CD1c-positive myeloid dendritic cell (primary cell): ENCODE data around the gene ARHGEF17.

ENCODE experiments used
- DNase-seq: peaks from one replicate; pipeline ENCODE4 v3.0.0-alpha.2; 2016; ENCODE audit errors: extremely low spot score

ARHGEF17 gene

DNA sequence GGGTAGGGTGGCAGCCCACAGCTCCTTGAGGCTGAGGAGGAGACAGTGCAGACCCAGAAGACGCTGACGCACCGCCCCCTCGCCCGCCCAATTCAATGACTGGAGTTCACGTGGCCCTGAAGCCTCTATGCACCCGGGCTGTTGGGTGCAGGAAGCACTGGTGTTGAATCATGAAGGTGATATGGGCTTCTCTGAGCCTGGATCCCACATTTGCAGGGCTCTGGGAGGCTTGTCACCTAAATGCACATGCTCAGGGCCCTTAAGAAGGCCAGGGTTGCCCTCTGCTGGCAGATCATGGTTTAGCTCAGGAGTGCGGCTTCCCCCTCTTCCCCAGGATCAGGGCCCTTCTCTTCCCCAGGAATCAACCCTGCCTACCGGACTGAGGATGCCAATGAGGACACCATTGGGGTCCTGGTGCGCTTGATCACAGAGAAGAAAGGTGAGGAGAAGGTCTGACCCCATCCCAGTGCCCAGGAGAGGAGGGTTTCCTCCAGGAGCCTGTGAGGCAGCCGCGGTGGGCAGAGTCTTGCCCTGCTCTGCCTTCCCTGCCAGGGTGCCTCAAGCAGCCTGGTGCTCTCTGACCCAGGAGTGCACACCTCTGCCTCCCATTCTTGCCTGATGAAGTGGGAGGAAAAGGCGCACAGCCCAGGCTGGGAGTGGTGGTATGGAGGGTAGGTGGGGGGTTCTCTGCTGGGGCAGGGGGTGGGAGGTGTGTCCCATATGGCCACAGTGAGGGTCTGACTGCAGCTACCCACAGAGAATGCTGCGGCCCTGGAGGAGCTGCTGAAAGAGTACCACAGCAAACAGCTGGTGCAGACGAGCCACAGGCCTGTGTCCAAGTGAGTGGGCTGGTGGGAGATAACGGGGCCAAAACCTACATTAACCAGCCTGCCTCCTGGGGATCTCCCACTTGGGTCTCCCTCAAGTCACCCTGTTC, 85.7 kb downstream of the ARHGEF17 start:
- DNase-seq: peak; percentile 79

DNA sequence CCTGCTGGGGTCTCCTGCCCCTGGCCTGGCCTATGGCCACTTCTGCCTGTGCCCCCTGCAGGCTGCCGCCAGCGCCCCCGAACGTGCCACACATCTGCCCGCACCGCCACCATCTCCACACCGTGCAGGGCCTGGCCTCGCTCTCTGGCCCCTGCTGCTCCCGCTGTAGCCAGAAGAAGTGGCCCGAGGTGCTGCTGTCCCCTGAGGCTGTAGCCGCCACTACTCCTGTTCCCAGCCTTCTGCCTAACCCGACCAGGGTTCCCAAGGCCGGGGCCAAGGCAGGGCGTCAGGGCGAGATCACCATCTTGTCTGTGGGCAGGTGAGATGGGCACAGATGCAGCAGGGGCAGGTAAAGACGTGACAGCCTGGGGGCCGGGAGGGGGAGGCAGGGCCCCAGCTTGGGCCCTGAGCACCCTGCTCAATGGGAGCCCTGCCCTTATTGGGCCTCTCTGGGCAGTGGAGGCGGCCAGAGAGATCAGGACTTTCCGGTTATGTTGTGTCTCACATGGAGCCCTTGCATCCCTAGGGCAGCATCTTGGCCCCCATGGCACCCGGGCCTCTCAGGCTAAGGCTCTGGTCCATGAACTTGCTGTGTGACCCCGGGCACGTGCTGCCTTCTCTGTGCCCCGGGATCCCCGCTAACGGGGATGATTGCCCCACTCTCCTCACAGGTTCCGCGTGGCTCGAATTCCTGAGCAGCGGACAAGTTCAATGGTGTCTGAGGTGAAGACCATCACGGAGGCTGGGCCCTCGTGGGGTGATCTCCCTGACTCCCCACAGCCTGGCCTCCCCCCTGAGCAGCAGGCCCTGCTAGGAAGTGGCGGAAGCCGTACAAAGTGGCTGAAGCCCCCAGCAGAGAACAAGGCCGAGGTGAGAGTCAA, 86.6 kb downstream of the ARHGEF17 start:
- no peak for DNase-seq

- no peak for DNase-seq
These were observed 87.5 kb downstream of the ARHGEF17 start for GRCh38 chr11:73395297-73396208.

DNA sequence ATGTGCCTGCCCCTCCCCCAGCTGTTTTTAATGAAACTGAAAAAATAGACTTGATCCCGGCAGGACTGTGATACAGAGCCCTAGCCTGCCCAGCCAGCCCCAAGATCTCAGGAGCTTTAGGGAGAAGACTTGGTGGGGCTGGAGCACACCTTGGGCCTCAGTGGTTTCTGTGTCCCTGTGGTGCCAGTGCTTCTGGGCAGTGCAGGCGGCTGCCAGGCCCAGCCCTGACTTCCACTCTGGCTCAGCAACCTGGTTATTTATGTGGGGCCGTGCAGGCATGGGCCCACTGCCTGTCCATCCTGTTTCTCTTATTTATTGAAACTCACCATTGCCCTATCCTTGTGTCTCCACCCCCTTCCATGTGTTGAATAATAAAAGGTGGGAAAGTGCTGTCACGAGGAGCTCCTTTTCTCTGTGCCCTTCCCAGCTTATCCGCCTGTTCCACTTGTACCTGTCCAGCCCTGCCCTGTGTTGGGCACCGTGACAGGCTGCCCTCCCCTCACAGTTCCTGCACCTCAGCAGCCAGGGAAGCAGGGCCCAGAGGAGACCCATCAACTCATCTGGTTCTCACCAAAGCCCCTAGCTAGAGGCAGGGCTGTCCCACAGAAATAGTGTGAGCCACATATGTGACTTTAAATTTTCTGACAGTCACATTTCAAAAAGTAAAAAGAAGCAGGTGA, 88.3 kb downstream of the ARHGEF17 start:
- no peak for DNase-seq

DNA sequence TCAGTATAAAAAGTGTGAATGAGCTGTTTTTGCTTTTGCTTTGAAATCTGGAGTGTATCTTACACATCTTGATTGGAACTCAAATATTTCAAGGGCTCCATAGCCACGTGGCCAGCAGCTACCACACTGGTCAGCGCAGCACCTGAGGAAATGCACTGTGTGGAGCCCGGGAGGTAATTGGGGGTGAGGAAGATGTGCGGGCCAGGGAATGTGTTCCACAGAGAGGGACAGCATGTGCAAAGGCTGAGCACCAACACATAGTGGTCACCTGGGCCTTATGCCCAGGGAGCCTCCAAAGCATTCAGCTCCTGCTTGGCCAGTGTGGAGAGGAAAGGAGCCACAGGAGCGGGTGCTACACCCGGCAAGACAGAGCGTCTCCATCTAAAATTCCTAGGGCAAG, 88.9 kb downstream of the ARHGEF17 start:
- DNase-seq: no peak

- DNase-seq: no peak
These were observed 89.5 kb downstream of the ARHGEF17 start for GRCh38 chr11:73397468-73398131.

- DNase-seq: no peak
These were observed 90.1 kb downstream of the ARHGEF17 start for GRCh38 chr11:73398132-73398526.

- DNase-seq: no peak
These were observed 90.6 kb downstream of the ARHGEF17 start for GRCh38 chr11:73398721-73399120.

DNA sequence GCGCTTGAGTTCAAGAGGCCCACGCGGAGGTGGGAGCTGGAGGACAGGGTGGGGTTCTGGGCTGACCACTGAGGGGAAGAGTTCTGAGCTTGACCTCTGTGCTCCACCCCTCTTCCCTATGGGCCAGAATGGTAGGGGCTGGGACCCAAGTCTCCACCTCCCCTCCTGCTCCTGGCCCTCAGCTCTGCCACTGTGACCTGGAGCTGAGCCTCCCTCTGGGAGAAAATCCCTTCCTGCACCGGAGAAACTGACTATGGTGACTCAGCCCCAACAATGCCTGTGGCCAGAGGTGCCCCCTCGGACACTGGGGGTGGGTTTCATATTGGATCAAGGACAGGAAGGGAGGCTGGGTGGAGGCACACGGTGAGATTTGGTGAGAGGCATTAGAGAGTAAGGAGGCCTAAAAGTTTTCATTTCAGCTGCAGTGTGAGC, 91.1 kb downstream of the ARHGEF17 start:
- DNase-seq: no peak

DNA sequence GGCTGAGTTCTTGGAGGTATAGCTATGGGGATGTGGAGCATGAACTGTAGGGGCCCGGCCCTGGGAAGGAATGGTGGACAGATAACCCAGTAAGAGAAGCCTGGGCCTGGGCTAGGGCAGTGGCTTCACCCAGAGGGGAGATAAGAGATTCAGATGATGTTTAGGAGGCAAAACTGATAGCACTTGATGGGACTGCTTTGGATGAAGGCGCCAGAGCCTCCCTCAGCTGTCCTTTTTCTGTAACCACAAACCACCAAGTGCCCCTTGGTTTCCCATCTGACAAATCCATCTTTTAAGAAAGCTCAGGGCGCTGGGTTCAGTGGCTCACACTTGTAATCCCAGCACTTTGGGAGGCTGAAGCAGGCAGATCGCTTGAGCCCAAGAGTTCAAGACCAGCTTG, 91.6 kb downstream of the ARHGEF17 start:
- DNase-seq: no peak

DNA sequence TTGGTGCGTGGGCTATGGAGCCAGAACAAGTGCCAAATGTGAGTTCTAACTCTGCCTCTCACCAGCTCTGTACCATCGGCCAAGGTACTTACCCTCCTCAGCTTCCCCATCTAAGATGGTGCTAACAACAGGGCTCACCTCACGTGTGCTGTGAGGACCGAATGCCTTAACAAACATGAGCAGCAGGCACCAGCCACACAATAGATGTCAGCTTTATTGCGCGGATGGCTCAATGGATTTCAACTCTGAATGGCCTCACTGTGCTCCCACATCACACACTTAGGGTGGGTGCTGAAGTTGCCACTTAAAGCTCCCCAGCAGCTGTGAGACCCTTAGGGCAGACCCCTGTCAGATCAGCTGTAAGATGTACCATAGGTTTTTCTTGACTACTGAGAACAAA, 92.2 kb downstream of the ARHGEF17 start:
- no peak for DNase-seq

- DNase-seq: no peak
These were observed 93.3 kb downstream of the ARHGEF17 start for GRCh38 chr11:73401217-73401923.

DNA sequence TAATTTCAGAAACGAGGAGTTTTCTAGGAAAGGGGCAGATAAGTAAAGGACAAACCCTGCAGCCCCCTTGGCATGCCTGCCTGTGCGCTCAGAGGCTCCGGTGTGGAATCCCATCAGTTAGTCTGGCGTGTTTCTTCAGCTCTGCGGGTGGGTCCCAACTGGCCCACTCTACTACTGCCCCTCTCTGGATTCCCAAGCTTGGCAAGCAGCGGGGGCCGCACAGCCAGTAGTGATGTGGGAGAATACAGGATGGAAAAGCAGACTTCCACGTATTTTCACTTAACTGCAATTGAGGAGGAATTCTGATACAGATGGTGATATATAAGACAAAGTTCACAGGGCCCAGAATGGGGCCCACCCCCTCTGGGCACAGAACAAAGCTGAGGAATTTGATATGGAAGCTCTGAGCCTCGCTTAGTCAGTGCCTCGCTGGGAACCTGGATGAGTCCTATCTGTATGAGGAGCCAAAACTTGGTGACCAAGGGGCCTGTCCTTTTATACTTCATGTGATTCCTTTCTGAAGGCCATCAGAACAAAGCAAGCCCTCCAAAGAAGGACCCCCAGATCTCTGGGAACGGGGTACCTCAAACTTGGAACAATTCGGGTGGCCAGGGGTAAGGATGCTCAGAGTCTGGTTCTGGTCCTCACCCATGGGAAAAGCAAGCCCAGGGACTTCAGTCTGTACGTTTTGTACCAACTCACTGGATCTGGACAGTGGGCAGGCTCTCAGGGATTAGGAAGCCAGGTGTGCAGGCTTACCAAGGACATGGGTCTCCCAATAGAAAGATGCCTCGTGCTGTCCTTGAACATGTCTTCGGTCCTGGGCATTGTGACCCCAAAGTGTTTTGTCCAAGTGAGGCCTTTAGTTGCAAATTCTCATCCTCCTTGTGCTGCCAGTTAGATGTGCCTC, 94.1 kb downstream of the ARHGEF17 start:
- no peak for DNase-seq

GRCh38 chr11:73402834-73403185, 94.7 kb downstream of the ARHGEF17 start:
- DNase-seq: no peak

DNA sequence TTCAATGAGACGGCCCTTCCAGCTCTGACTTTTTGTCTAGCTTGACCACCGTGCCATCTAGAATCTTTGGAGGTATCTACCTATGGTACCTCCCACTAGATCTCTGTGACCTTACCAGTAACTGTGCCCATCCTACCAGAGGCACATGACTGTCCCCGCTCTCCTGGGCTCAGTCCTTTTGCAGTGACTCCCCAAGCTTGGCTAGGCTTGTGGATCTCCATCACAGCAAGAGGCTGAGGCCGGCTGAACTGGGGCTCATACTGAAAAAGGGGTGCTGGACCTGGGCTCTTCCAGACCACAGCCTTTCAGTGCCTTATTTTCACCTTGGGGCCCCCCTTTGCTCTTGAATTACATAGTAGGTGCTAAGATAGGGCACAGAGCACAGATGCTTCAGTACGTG, 95.5 kb downstream of the ARHGEF17 start:
- no peak for DNase-seq

DNA sequence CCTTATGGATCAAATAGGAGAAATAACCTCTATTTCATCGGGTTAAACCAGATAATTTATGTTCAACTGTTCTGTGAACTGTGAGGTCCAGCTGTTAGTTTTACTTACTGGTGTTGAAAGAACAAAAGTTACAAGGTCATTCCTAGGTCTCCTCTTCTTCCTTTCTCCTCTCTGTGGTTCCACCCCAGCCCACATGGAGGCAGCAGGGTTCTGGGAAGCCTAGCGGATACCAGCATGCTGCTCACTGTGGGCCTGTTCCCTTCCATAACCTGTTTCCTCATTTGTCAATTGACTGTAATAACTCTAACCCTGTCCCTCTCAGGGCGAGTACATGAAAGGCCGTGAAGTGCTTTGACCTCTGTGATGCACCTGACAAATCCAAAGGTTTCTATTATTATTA, 96.0 kb downstream of the ARHGEF17 start:
- peak; percentile 84 for DNase-seq

DNA sequence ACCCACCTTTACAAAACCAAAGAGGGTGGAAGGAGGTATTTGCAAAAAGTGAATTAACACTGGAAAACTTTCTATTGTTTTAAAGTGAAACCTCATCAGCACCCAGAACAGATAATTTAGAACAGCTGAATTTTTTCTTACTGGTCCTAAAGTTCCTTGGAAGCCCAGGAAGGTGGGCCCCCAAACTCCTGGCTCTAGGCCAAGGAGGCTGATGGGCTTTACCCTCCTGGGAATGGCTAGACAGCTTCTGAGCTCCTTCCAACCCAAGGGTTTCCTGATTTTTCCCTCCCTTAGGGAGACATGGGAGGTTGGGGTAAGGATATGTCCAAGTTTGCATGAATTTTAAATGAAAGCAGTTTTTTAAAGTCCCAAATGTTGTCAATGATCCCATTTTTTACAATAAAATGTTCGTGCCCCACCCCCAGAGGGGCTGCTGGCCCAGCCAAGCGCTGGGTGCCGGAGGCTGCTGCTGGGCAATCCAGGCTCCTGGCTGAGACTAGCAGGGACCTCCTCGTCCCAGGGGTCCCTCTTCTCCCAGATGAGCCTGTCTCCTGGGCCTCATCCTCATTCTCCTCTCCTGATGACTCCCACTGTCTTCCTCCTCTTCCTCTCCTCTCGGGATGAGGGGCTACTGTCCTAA, 96.5 kb downstream of the ARHGEF17 start:
- DNase-seq: no peak

- DNase-seq: no peak
These were observed 97.1 kb downstream of the ARHGEF17 start for GRCh38 chr11:73405146-73405510.
